ENCODE data around the gene SEMA4C.
A peak's percentile ranks its signal among the peaks of the same experiment; 100 is the strongest.

SEMA4C gene

GRCh38 chr2:96857667-96858372, 12.1 kb downstream of the SEMA4C start, which contains the start of gene ANKRD39:
TSS of gene ANKRD39 (minus strand) at chr2:96858016. CDS start at chr2:96857987, 29 bp downstream.
- in situ Hi-C loops (cut with HindIII; ENCODE audit: low pct_ligation_motif_present, low pct_unique_long_range_greater_than_20kb, low sequenced_read_pairs) = no loop called here
- DNase-seq = peak; percentile 98

GRCh38 chr2:96856776-96857666, 12.9 kb downstream of the SEMA4C start:
- peak; percentile 32 for DNase-seq
- in situ Hi-C loops (cut with HindIII; ENCODE audit: low pct_ligation_motif_present, low pct_unique_long_range_greater_than_20kb, low sequenced_read_pairs) = no loop called here

GRCh38 chr2:96853321-96853720, 16.6 kb downstream of the SEMA4C start:
- in situ Hi-C loops (cut with HindIII; ENCODE audit: low pct_ligation_motif_present, low pct_unique_long_range_greater_than_20kb, low sequenced_read_pairs) = no loop called here
- no peak for DNase-seq

GRCh38 chr2:96852667-96853066, 17.2 kb downstream of the SEMA4C start:
- in situ Hi-C loops (cut with HindIII; ENCODE audit: low pct_ligation_motif_present, low pct_unique_long_range_greater_than_20kb, low sequenced_read_pairs) = no loop called here
- DNase-seq = no peak

- in situ Hi-C loops (cut with HindIII; ENCODE audit: low pct_ligation_motif_present, low pct_unique_long_range_greater_than_20kb, low sequenced_read_pairs) = no loop called here
- no peak for DNase-seq
Observed at GRCh38 chr2:96848264-96848663, 21.6 kb downstream of the SEMA4C start.

GRCh38 chr2:96847586-96847985, 22.3 kb downstream of the SEMA4C start:
- in situ Hi-C loops (cut with HindIII; ENCODE audit: low pct_ligation_motif_present, low pct_unique_long_range_greater_than_20kb, low sequenced_read_pairs) = no loop called here
- no peak for DNase-seq

GRCh38 chr2:96846825-96847224, 23.1 kb downstream of the SEMA4C start:
- in situ Hi-C loops (cut with HindIII; ENCODE audit: low pct_ligation_motif_present, low pct_unique_long_range_greater_than_20kb, low sequenced_read_pairs) = no loop called here

GRCh38 chr2:96844405-96844808, 25.5 kb downstream of the SEMA4C start:
- DNase-seq = no peak
- in situ Hi-C loops (cut with HindIII; ENCODE audit: low pct_ligation_motif_present, low pct_unique_long_range_greater_than_20kb, low sequenced_read_pairs) = no loop called here

More at GRCh38 chr2:96846825-96847224, 23.1 kb downstream of the SEMA4C start:
- no peak for DNase-seq

- no peak for DNase-seq
- in situ Hi-C loops (cut with HindIII; ENCODE audit: low pct_ligation_motif_present, low pct_unique_long_range_greater_than_20kb, low sequenced_read_pairs) = no loop called here
Observed at GRCh38 chr2:96843538-96844268, 26.2 kb downstream of the SEMA4C start, which contains the start of gene ANKRD23. TSS of gene ANKRD23 (minus strand) at chr2:96844021. CDS start at chr2:96843992, 29 bp downstream.

- DNase-seq = no peak
- in situ Hi-C loops (cut with HindIII; ENCODE audit: low pct_ligation_motif_present, low pct_unique_long_range_greater_than_20kb, low sequenced_read_pairs) = no loop called here
Observed at GRCh38 chr2:96842600-96842999, 27.3 kb downstream of the SEMA4C start.

- no peak for DNase-seq
- in situ Hi-C loops (cut with HindIII; ENCODE audit: low pct_ligation_motif_present, low pct_unique_long_range_greater_than_20kb, low sequenced_read_pairs) = no loop called here
Observed at GRCh38 chr2:96841701-96842495, 28.0 kb downstream of the SEMA4C start.

GRCh38 chr2:96839875-96840850, 29.7 kb downstream of the SEMA4C start:
- in situ Hi-C loops (cut with HindIII; ENCODE audit: low pct_ligation_motif_present, low pct_unique_long_range_greater_than_20kb, low sequenced_read_pairs) = no loop called here
- no peak for DNase-seq

- in situ Hi-C loops (cut with HindIII; ENCODE audit: low pct_ligation_motif_present, low pct_unique_long_range_greater_than_20kb, low sequenced_read_pairs) = no loop called here
- DNase-seq = no peak
Observed at GRCh38 chr2:96839293-96839874, 30.5 kb downstream of the SEMA4C start.

GRCh38 chr2:96838345-96839292, 31.3 kb downstream of the SEMA4C start:
- in situ Hi-C loops (cut with HindIII; ENCODE audit: low pct_ligation_motif_present, low pct_unique_long_range_greater_than_20kb, low sequenced_read_pairs) = no loop called here
- DNase-seq = no peak

- DNase-seq = no peak
- in situ Hi-C loops (cut with HindIII; ENCODE audit: low pct_ligation_motif_present, low pct_unique_long_range_greater_than_20kb, low sequenced_read_pairs) = no loop called here
Observed at GRCh38 chr2:96837575-96837974, 32.3 kb downstream of the SEMA4C start.

- no peak for DNase-seq
- in situ Hi-C loops (cut with HindIII; ENCODE audit: low pct_ligation_motif_present, low pct_unique_long_range_greater_than_20kb, low sequenced_read_pairs) = no loop called here
Observed at GRCh38 chr2:96835830-96836229, 34.0 kb downstream of the SEMA4C start.
